H9 (cell line): ENCODE data around the gene TMC4. TPM values are rescaled to one million over a fixed set of nuclear protein-coding genes. Genes with fewer than 3 reads are reported as not detected.

ENCODE experiments used
- DNase-seq: peaks from one replicate; pipeline ENCODE4 v3.0.0-alpha.2; 2017
- H2AFZ ChIP-seq: one replicate; pipeline ENCODE4 v1.6.1; 2013; ENCODE audit warnings: mild to moderate bottlenecking, low read length, control low read depth, moderate library complexity
- H2AK5ac ChIP-seq: 2 replicates; pipeline ENCODE4 v1.6.1; 2013; ENCODE audit warnings: low read length, control low read depth, mixed read lengths; ENCODE audit not compliant: insufficient read length
- H2BK120ac ChIP-seq: one replicate; pipeline ENCODE4 v1.6.1; 2013; ENCODE audit warnings: low read depth, mild to moderate bottlenecking, low read length, control low read depth, inconsistent platforms; ENCODE audit not compliant: poor library complexity, severe bottlenecking
- H2BK12ac ChIP-seq: 2 replicates; pipeline ENCODE4 v1.6.1; 2013; ENCODE audit warnings: low read length, control low read depth, mixed read lengths, low read depth; ENCODE audit not compliant: insufficient read length
- H2BK15ac ChIP-seq: 2 replicates; pipeline ENCODE4 v1.6.1; 2013; ENCODE audit warnings: low read depth, low read length, control low read depth
- H2BK20ac ChIP-seq: one replicate; pipeline ENCODE4 v1.6.1; 2013; ENCODE audit warnings: low read depth, mild to moderate bottlenecking, low read length, control low read depth, inconsistent platforms; ENCODE audit not compliant: poor library complexity, severe bottlenecking
- H2BK5ac ChIP-seq: 2 replicates; pipeline ENCODE4 v1.6.1; 2013; ENCODE audit warnings: low read length, control low read depth, mixed read lengths; ENCODE audit not compliant: insufficient read length
- H3K14ac ChIP-seq: 2 replicates; pipeline ENCODE4 v1.6.1; 2013; ENCODE audit warnings: low read length, control low read depth; ENCODE audit not compliant: insufficient read depth
- H3K18ac ChIP-seq: 2 replicates; pipeline ENCODE4 v1.6.1; 2013; ENCODE audit warnings: low read depth, mild to moderate bottlenecking, mixed read lengths, low read length, control low read depth; ENCODE audit not compliant: insufficient read length
- H3K23ac ChIP-seq: 2 replicates; pipeline ENCODE4 v1.6.1; 2013; ENCODE audit warnings: low read length, control low read depth, mixed read lengths, low read depth; ENCODE audit not compliant: insufficient read length
- H3K23me2 ChIP-seq: 2 replicates; pipeline ENCODE4 v1.6.1; 2013; ENCODE audit warnings: low read depth, mild to moderate bottlenecking, mixed read lengths, low read length, control low read depth; ENCODE audit not compliant: insufficient read length, poor library complexity, severe bottlenecking
- H3K27ac ChIP-seq: 2 replicates; pipeline ENCODE4 v1.5.1; 2013; ENCODE audit warnings: low read length, control low read depth, mixed read lengths, low read depth; ENCODE audit not compliant: insufficient read length
- H3K27me3 ChIP-seq: 2 replicates; pipeline ENCODE4 v1.6.1; 2013; ENCODE audit warnings: low read length, control low read depth, inconsistent platforms; ENCODE audit not compliant: insufficient read depth
- H3K4ac ChIP-seq: 2 replicates; pipeline ENCODE4 v1.6.1; 2013; ENCODE audit warnings: low read depth, mild to moderate bottlenecking, control low read depth, inconsistent platforms, low read length, moderate library complexity
- H3K4me1 ChIP-seq: 2 replicates; pipeline ENCODE4 v1.6.1; 2013; ENCODE audit warnings: low read length, control low read depth, inconsistent platforms; ENCODE audit not compliant: insufficient read depth
- H3K4me2 ChIP-seq: 2 replicates; pipeline ENCODE4 v1.6.1; 2013; ENCODE audit warnings: low read length, control low read depth, mixed read lengths; ENCODE audit not compliant: insufficient read length, insufficient read depth
- H3K56ac ChIP-seq: 2 replicates; pipeline ENCODE4 v1.6.1; 2013; ENCODE audit warnings: low read depth, mild to moderate bottlenecking, mixed read lengths, low read length, control low read depth; ENCODE audit not compliant: insufficient read length
- H3K79me1 ChIP-seq: 2 replicates; pipeline ENCODE4 v1.6.1; 2013; ENCODE audit warnings: low read depth, mild to moderate bottlenecking, moderate library complexity, low read length, control low read depth, inconsistent platforms; ENCODE audit not compliant: insufficient read depth, poor library complexity, severe bottlenecking
- H3K79me2 ChIP-seq: 2 replicates; pipeline ENCODE4 v1.6.1; 2013; ENCODE audit warnings: low read length, control low read depth, inconsistent platforms; ENCODE audit not compliant: insufficient read depth
- H3K9ac ChIP-seq: 2 replicates; pipeline ENCODE4 v1.6.1; 2013; ENCODE audit warnings: low read length, control low read depth, mixed read lengths; ENCODE audit not compliant: insufficient read length; ENCODE audit errors: extremely low read depth
- H3K9me3 ChIP-seq: one replicate; pipeline ENCODE4 v1.6.1; 2013; ENCODE audit warnings: low read depth, low read length, inconsistent platforms; ENCODE audit not compliant: control insufficient read depth
- H3T11ph ChIP-seq: one replicate; pipeline ENCODE4 v1.6.1; 2013; ENCODE audit warnings: mild to moderate bottlenecking, low read length, control low read depth, inconsistent platforms
- H4K20me1 ChIP-seq: one replicate; pipeline ENCODE4 v1.6.1; 2013; ENCODE audit not compliant: control insufficient read depth, insufficient read length, insufficient read depth
- H4K5ac ChIP-seq: 2 replicates; pipeline ENCODE4 v1.6.1; 2013; ENCODE audit warnings: low read depth, mild to moderate bottlenecking, mixed read lengths, low read length, control low read depth; ENCODE audit not compliant: insufficient read length
- H4K8ac ChIP-seq: replicated peaks from 2 replicates; pipeline ENCODE4 v1.6.1; 2013; ENCODE audit warnings: low read length, control low read depth, mixed read lengths, low read depth; ENCODE audit not compliant: insufficient read length
- H4K91ac ChIP-seq: 2 replicates; pipeline ENCODE4 v1.6.1; 2013; ENCODE audit warnings: low read depth, mild to moderate bottlenecking, moderate library complexity, mixed read lengths, low read length, control low read depth; ENCODE audit not compliant: insufficient read length
- H3K27ac Mint-ChIP-seq, 3 experiments: 2 replicates in 2 of 3; 3 replicates in 1 of 3; pipeline ENCODE4 v1.8.0; 2020 to 2021; ENCODE audit warnings: mixed read lengths in 3 of 3, mild to moderate bottlenecking in 1 of 3, moderate library complexity in 1 of 3
- H3K27me3 Mint-ChIP-seq: 2 replicates; pipeline ENCODE4 v1.8.0; 2021; ENCODE audit warnings: low read depth, mild to moderate bottlenecking, moderate library complexity, mixed read lengths
- H3K36me3 Mint-ChIP-seq, 3 experiments: 2 replicates in 2 of 3; 3 replicates in 1 of 3; pipeline ENCODE4 v1.8.0; 2020 to 2021; ENCODE audit warnings: low read depth in 3 of 3, mixed read lengths in 3 of 3; ENCODE audit not compliant: insufficient read depth in 1 of 3
- H3K4me1 Mint-ChIP-seq, 2 experiments: 2 replicates each; pipeline ENCODE4 v1.8.0; 2020; ENCODE audit warnings: mixed read lengths in 2 of 2
- H3K4me3 Mint-ChIP-seq, 2 experiments: 2 replicates in 1 of 2; 3 replicates in 1 of 2; pipeline ENCODE4 v1.8.0; 2020 to 2021; ENCODE audit warnings: mild to moderate bottlenecking in 2 of 2, mixed read lengths in 2 of 2, moderate library complexity in 1 of 2
- H3K9me3 Mint-ChIP-seq, 2 experiments: 2 replicates in 1 of 2; 3 replicates in 1 of 2; pipeline ENCODE4 v1.8.0; 2020; ENCODE audit warnings: mild to moderate bottlenecking in 2 of 2, mixed read lengths in 2 of 2, moderate library complexity in 1 of 2
- WGBS: extraction: QIAGEN DNeasy Blood & Tissue Kit; methylation state at CpG from one replicate; pipeline ENCODE4 v1.1.7; 2013; ENCODE audit warnings: missing lambda C conversion rate, low lambda C conversion rate, mixed read lengths; ENCODE audit not compliant: insufficient read length; ENCODE audit errors: extremely low coverage; 5-methylcytosine and 5-hydroxymethylcytosine counted together
- total RNA-seq: library from RNA; stranded (reverse); gene quantifications from 2 replicates; pipeline ENCODE4 v1.2.1, GENCODE V29; 2021
- TF ChIP-seq, protein P1 (sequence below): fragments of 200-600 bp; sonication (generic); conservative IDR thresholded peaks from 3 replicates; pipeline ENCODE4 v1.8.0; 2021; ENCODE audit warnings: antibody characterized with exemption, mild to moderate bottlenecking

TMC4 gene
- total RNA-seq, 1 experiment from 2014 or later: 12.2 TPM

DNA sequence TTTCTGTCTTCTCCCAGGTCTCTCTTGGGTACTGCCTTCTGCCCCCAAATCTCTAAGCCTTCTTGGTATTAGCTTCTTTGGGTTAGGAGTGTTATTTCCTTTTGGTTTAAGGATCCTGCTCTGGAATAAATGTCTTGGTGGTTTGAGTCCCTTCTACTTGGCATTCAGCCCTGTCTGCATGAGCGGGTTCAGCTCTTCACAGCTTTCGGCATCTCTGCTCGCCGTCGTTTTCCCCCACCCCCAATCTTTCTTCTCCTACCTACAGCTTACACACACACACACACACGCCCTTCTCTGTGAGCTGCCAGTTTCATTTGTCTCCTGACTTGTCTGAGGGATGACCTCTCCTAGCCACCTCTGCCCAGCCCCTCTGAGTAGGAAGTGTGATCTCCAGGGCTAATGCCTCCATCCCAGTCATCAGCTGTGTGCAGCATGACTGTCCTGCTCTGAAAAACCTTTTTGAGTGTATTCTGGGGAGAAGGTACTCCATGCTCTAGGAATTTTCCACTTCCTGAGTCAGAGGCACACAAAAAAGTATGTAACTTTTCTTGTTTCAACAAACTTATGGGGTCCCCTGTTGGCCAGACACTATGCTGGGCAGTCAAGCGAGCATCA is 30.7 kb downstream of the TMC4 start:
- TF ChIP-seq, protein P1, sequence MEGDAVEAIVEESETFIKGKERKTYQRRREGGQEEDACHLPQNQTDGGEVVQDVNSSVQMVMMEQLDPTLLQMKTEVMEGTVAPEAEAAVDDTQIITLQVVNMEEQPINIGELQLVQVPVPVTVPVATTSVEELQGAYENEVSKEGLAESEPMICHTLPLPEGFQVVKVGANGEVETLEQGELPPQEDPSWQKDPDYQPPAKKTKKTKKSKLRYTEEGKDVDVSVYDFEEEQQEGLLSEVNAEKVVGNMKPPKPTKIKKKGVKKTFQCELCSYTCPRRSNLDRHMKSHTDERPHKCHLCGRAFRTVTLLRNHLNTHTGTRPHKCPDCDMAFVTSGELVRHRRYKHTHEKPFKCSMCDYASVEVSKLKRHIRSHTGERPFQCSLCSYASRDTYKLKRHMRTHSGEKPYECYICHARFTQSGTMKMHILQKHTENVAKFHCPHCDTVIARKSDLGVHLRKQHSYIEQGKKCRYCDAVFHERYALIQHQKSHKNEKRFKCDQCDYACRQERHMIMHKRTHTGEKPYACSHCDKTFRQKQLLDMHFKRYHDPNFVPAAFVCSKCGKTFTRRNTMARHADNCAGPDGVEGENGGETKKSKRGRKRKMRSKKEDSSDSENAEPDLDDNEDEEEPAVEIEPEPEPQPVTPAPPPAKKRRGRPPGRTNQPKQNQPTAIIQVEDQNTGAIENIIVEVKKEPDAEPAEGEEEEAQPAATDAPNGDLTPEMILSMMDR: no peak
- Histone ChIP-seq H3K4me2 (no peak overlapping the region), H3K9me3 (no peaks in the 10 kb centered on the region), H3K4ac (no peak overlapping the region), H3T11ph (no peak overlapping the region), H4K5ac (no peak overlapping the region), H3K23me2 (no peaks in the 10 kb centered on the region), H3K79me2 (peaks cover 24% of the 10 kb centered on the region; the same call in 1 of the 2 replicates), H3K27me3 (no peaks in the 10 kb centered on the region), H3K9ac (no peak overlapping the region), H3K23ac (no peak overlapping the region), H4K8ac (no peak overlapping the region), H2BK15ac (no peak overlapping the region), H3K18ac (no peak overlapping the region), H3K56ac (no peak overlapping the region), H3K4me1 (no peaks in the 10 kb centered on the region), H4K91ac (no peak overlapping the region), H3K27ac (no peak overlapping the region), H2AK5ac (no peak overlapping the region), H2BK120ac (no peak overlapping the region), H4K20me1 (no peaks in the 10 kb centered on the region), H2BK20ac (no peak overlapping the region), H2BK5ac (no peak overlapping the region), H2BK12ac (no peak overlapping the region), H3K79me1 (peaks cover 13% of the 10 kb centered on the region), H3K14ac (no peak overlapping the region), H2AFZ (no peak overlapping the region)
- Mint-ChIP-seq H3K4me3 (no peak overlapping the region), H3K36me3 (peaks cover 66 to 82% (median 72%) of the 10 kb centered on the region in 3 experiments), H3K4me1 (peaks cover 23 to 25% of the 10 kb centered on the region in 2 experiments), H3K9me3 (no peaks in the 10 kb centered on the region; a peak in 2 of 5 replicates), H3K27me3 (0 out of 2 replicates have a peak, but pooled peaks cover 1% of the 10 kb centered on the region), H3K27ac (no peak overlapping the region; a peak in 1 of 7 replicates)
- no peak for DNase-seq
- no CpG with 5 or more reads among the region's 7 CpGs for WGBS
